Breast epithelium (tissue), 3 donors: Measurements from ENCODE around the gene SELENOS.

ENCODE experiments used
- POLR2A ChIP-seq: fragments of 450-650 bp; IDR thresholded peaks from one replicate; pipeline ENCODE4 v1.6.1; 2016; ENCODE audit warnings: antibody characterized with exemption, mild to moderate bottlenecking, moderate library complexity
- POLR2AphosphoS5 ChIP-seq, 3 donors: sonication (generic); formaldehyde crosslinking; IDR thresholded peaks; one replicate each; pipeline ENCODE4 v1.6.1; 2017; ENCODE audit warnings: antibody characterized with exemption in 3 of 3
- TF ChIP-seq, protein P1 (sequence below), 3 donors: fragments of 450-650 bp; IDR thresholded peaks; one replicate each; pipeline ENCODE4 v1.5.1; 2016 to 2017; ENCODE audit warnings: antibody characterized with exemption in 3 of 3, mild to moderate bottlenecking in 3 of 3, moderate library complexity in 3 of 3

DNA sequence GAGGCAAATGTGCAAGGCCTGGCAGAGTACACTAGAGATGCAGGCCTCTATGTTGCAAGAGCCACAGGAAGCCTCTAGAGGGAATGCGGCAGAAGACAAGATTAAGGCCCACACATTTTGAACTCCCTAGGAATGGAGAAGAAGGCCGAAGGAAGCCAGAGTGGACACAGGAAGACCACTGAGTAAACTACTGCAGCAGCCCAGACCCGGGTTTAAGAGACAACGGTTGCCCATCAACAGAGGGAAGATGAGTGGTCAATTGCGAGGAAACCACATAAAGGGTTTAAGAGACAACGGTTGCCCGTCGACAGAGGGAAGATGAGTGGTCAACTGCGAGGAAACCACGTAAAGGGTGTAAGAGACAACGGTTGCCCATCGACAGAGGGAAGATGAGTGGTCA lies 40.0 kb downstream of the SELENOS start:
- TF ChIP-seq, protein P1, sequence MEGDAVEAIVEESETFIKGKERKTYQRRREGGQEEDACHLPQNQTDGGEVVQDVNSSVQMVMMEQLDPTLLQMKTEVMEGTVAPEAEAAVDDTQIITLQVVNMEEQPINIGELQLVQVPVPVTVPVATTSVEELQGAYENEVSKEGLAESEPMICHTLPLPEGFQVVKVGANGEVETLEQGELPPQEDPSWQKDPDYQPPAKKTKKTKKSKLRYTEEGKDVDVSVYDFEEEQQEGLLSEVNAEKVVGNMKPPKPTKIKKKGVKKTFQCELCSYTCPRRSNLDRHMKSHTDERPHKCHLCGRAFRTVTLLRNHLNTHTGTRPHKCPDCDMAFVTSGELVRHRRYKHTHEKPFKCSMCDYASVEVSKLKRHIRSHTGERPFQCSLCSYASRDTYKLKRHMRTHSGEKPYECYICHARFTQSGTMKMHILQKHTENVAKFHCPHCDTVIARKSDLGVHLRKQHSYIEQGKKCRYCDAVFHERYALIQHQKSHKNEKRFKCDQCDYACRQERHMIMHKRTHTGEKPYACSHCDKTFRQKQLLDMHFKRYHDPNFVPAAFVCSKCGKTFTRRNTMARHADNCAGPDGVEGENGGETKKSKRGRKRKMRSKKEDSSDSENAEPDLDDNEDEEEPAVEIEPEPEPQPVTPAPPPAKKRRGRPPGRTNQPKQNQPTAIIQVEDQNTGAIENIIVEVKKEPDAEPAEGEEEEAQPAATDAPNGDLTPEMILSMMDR (IDR thresholded peaks at IDR 0.05) = no peak
- TF ChIP-seq POLR2AphosphoS5 (IDR thresholded peaks at IDR 0.05) (no peak), POLR2A (no peak)
